Breast epithelium (tissue), 4 donors: ENCODE results near the gene PDXP. TPM values are rescaled to one million over a fixed set of nuclear protein-coding genes. Genes with fewer than 3 reads are reported as not detected.

ENCODE experiments used
- DNase-seq, 2 donors: peaks; one replicate each; pipeline ENCODE4 v3.0.0-alpha.2; 2019; ENCODE audit warnings: low spot score in 2 of 2
- H3K27ac ChIP-seq, 2 donors: fragments of 200-600 bp; sonication (generic) in 1 of 2; one replicate each; pipeline ENCODE4 v1.5.1; 2016 to 2019; ENCODE audit warnings: mild to moderate bottlenecking in 1 of 2
- H3K27me3 ChIP-seq, 2 donors: fragments of 200-600 bp; sonication (generic) in 1 of 2; one replicate each; pipeline versions ENCODE4 v1.5.1 to v1.6.0; 2017 to 2019; ENCODE audit warnings: control low read depth in 1 of 2, mild to moderate bottlenecking in 1 of 2
- H3K36me3 ChIP-seq: fragments of 200-600 bp; one replicate; pipeline ENCODE4 v1.5.1; 2019
- H3K4me1 ChIP-seq, 2 donors: fragments of 200-600 bp; sonication (generic); one replicate each; pipeline ENCODE4 v1.5.1; 2016 to 2019; ENCODE audit warnings: control low read depth in 1 of 2
- H3K4me3 ChIP-seq, 3 donors: fragments of 200-600 bp; sonication (generic); 1 replicate in 2 of 3; 2 replicates in 1 of 3; pipeline ENCODE4 v1.5.1; 2016 to 2019; ENCODE audit warnings: mild to moderate bottlenecking in 3 of 3, moderate library complexity in 2 of 3
- H3K9me3 ChIP-seq, 2 donors: fragments of 200-600 bp; sonication (generic) in 1 of 2; one replicate each; pipeline ENCODE4 v1.5.1; 2016 to 2019; ENCODE audit warnings: control low read depth in 1 of 2
- CTCF ChIP-seq, 3 donors: fragments of 450-650 bp; IDR thresholded peaks; one replicate each; pipeline ENCODE4 v1.5.1; 2016 to 2017; ENCODE audit warnings: antibody characterized with exemption in 3 of 3, mild to moderate bottlenecking in 3 of 3, moderate library complexity in 3 of 3
- POLR2A ChIP-seq: fragments of 450-650 bp; IDR thresholded peaks from one replicate; pipeline ENCODE4 v1.6.1; 2016; ENCODE audit warnings: antibody characterized with exemption, mild to moderate bottlenecking, moderate library complexity
- POLR2AphosphoS5 ChIP-seq, 3 donors: sonication (generic); formaldehyde crosslinking; IDR thresholded peaks; one replicate each; pipeline ENCODE4 v1.6.1; 2017; ENCODE audit warnings: antibody characterized with exemption in 3 of 3
- intact Hi-C: fragments of 100-400 bp; cut with DNase I; formaldehyde crosslinking; loops from one replicate; pipeline ENCODE4 v1.15.1; 2023; ENCODE audit warnings: low total_unique reads
- total RNA-seq, 3 donors: library from RNA; depleted of rRNA; stranded (reverse); fragments of >200 nt; gene quantifications; one replicate each; pipeline ENCODE4 v1.1.0, GENCODE V29; 2016

Gene PDXP
- total RNA-seq, 3 donors from 2014 or later, result 4.2 to 6.9 (median 4.2) TPM

GRCh38 chr22:37713761-37714160 lies 55.2 kb downstream of the PDXP start:
- H3K9me3 ChIP-seq, result no peaks in the 10 kb centered on the region
- TF ChIP-seq POLR2AphosphoS5 (IDR thresholded peaks at IDR 0.05), result no peak
- no peak for TF ChIP-seq CTCF (IDR thresholded peaks at IDR 0.05)
- no peak for TF ChIP-seq POLR2A
- H3K4me1 ChIP-seq, result no peaks in the 10 kb centered on the region
- H3K27ac ChIP-seq, result no peak overlapping the region
- H3K36me3 ChIP-seq, result no peaks in the 10 kb centered on the region
- DNase-seq, result no peak
- H3K4me3 ChIP-seq, result no peak overlapping the region
- H3K27me3 ChIP-seq, result no peaks in the 10 kb centered on the region
- intact Hi-C loops, result no loop called here

GRCh38 chr22:37714634-37715033 lies 56.1 kb downstream of the PDXP start:
- Histone ChIP-seq H3K36me3 (no peaks in the 10 kb centered on the region), H3K27me3 (no peaks in the 10 kb centered on the region), H3K9me3 (no peaks in the 10 kb centered on the region), H3K4me1 (no peaks in the 10 kb centered on the region), H3K4me3 (no peak overlapping the region), H3K27ac (no peak overlapping the region)
- intact Hi-C loops, result no loop called here
- TF ChIP-seq POLR2AphosphoS5 (IDR thresholded peaks at IDR 0.05) (no peak), POLR2A (no peak), CTCF (IDR thresholded peaks at IDR 0.05) (no peak)
- no peak for DNase-seq

- Histone ChIP-seq H3K4me3 (no peak overlapping the region), H3K9me3 (no peaks in the 10 kb centered on the region), H3K36me3 (no peaks in the 10 kb centered on the region), H3K4me1 (no peaks in the 10 kb centered on the region), H3K27ac (no peak overlapping the region), H3K27me3 (no peaks in the 10 kb centered on the region)
- intact Hi-C loops, result no loop called here
- TF ChIP-seq POLR2AphosphoS5 (IDR thresholded peaks at IDR 0.05) (no peak), POLR2A (no peak), CTCF (IDR thresholded peaks at IDR 0.05) (no peak)
- DNase-seq, result no peak
Measured at GRCh38 chr22:37715760-37716159, 57.2 kb downstream of the PDXP start.

Other genes with a start within 250 kb of the PDXP start
- gene ELFN2, start 231.2 kb upstream of the PDXP start, total RNA-seq, result not detected
- gene MFNG, start 172.3 kb upstream of the PDXP start, total RNA-seq, result 10 to 100 TPM in 2 of 3 donors, 1 to 10 TPM in 1; 9.4 to 20.6 (median 17.8) TPM
- gene CARD10, start 139.3 kb upstream of the PDXP start, total RNA-seq, result 10 to 100 TPM in 2 of 3 donors, 1 to 10 TPM in 1; 2.9 to 12.1 (median 10.2) TPM
- gene CDC42EP1, start 98.2 kb upstream of the PDXP start, total RNA-seq, result 10 to 100 TPM; 13.8 to 43.0 (median 29.8) TPM
- gene LGALS2, start 78.6 kb upstream of the PDXP start, total RNA-seq, result under 1 TPM in 2 of 3 donors, not detected in 1; 0.80 to 0.88 TPM
- 10 to 100 TPM; 36.6 to 63.9 (median 54.7) TPM for gene GGA1, start 49.9 kb upstream of the PDXP start, total RNA-seq
- gene SH3BP1, start 19.1 kb upstream of the PDXP start, total RNA-seq, result 1 to 10 TPM; 3.8 to 8.8 (median 7.3) TPM
- gene LGALS1, start 16.9 kb downstream of the PDXP start, total RNA-seq, result 1,000 to 10,000 TPM in 1 of 3 donors, 100 to 1,000 TPM in 2; 621 to 2,412 (median 641) TPM
- 10 to 100 TPM; 24.5 to 29.4 (median 24.6) TPM for gene NOL12, start 27.6 kb downstream of the PDXP start, total RNA-seq
- 10 to 100 TPM; 78.3 to 95.0 (median 88.3) TPM for gene TRIOBP, start 38.3 kb downstream of the PDXP start, total RNA-seq
- 10 to 100 TPM; 17.3 to 23.7 (median 21.6) TPM for gene GCAT, start 149.2 kb downstream of the PDXP start, total RNA-seq
- gene GALR3, start 164.7 kb downstream of the PDXP start, total RNA-seq, result under 1 TPM in 1 of 3 donors, not detected in 2; 0.44 TPM
- gene ANKRD54, start 185.6 kb downstream of the PDXP start, total RNA-seq, result 10 to 100 TPM; 27.5 to 41.3 (median 34.9) TPM
- gene EIF3L, start 190.7 kb downstream of the PDXP start, total RNA-seq, result 100 to 1,000 TPM; 471 to 569 (median 490) TPM
- 10 to 100 TPM in 2 of 3 donors, 1 to 10 TPM in 1; 8.6 to 25.6 (median 22.0) TPM for gene MICALL1, start 247.6 kb downstream of the PDXP start, total RNA-seq